ENCODE results near the gene KLHDC4. TPM values are rescaled to one million over a fixed set of nuclear protein-coding genes. Genes with fewer than 3 reads are reported as not detected.

Gene KLHDC4
- total and polyA plus RNA-seq, 2 of the 4 experiments (the other 2 are of a cell fraction), result 13.6 to 19.0 TPM

GRCh38 chr16:87688876-87689815 is 76.6 kb downstream of the KLHDC4 start:
- in situ Hi-C loops (cut with MboI; ENCODE audit: low sequenced_read_pairs) (no loop called here), intact Hi-C loops (cut with micrococcal nuclease) (no loop called here), dilution Hi-C loops (cut with HindIII; ENCODE audit: low sequenced_read_pairs, unreplicated experiment) (no loop called here)
- Histone ChIP-seq H2BK20ac (ENCODE audit: low read depth, low read length) (no peak overlapping the region), H3K56ac (ENCODE audit: extremely low read depth, insufficient read depth, low read length) (no peak overlapping the region), H4K20me1 (ENCODE audit: insufficient read depth, low read length) (no peaks in the 10 kb centered on the region), H3K4me3 (ENCODE audit: insufficient read depth, low read depth, low read length) (no peak overlapping the region), H2BK15ac (ENCODE audit: low read depth, low read length) (no peak overlapping the region), H3K79me1 (ENCODE audit: low read depth in 1 of 2, low read length in 2 of 2) (no peaks in the 10 kb centered on the region), H4K5ac (ENCODE audit: low read depth, low read length) (no peak overlapping the region), H3K23ac (ENCODE audit: low read depth, low read length) (no peak overlapping the region), H2AK5ac (ENCODE audit: low read depth, low read length) (no peak overlapping the region), H2BK5ac (ENCODE audit: low read depth, low read length, poor library complexity, severe bottlenecking) (no peak overlapping the region), H2AK9ac (replicated peaks; ENCODE audit: low read depth, low read length, poor library complexity) (no peak overlapping the region), H3K9ac (ENCODE audit: low read depth, low read length) (no peak overlapping the region), H3K27me3 (ENCODE audit: control insufficient read depth, insufficient read depth, low read length) (peaks cover 12% of the 10 kb centered on the region; the same call in 1 of the 2 replicates), H4K8ac (ENCODE audit: low read depth in 2 of 2, low read length in 2 of 2) (no peak overlapping the region), H3K9me3 (ENCODE audit: control insufficient read depth, insufficient read depth, low read length) (no peaks in the 10 kb centered on the region), H2BK120ac (ENCODE audit: low read depth, low read length) (no peak overlapping the region), H3K4me2 (ENCODE audit: low read depth, low read length) (no peak overlapping the region), H3K9me1 (ENCODE audit: insufficient read depth, low read length) (no peaks in the 10 kb centered on the region), H3K4ac (ENCODE audit: low read depth, low read length) (no peak overlapping the region), H4K91ac (ENCODE audit: insufficient read depth, low read depth, low read length) (no peak overlapping the region), H3K4me1 (ENCODE audit: control insufficient read depth, insufficient read depth, low read length) (no peaks in the 10 kb centered on the region), H3K14ac (replicated peaks; ENCODE audit: low read depth, low read length) (no peak overlapping the region), H3K36me3 (ENCODE audit: control insufficient read depth, insufficient read depth, low read length) (no peaks in the 10 kb centered on the region), H3K18ac (ENCODE audit: low read depth, low read length) (no peak overlapping the region), H2AFZ (replicated peaks; ENCODE audit: low read length, poor library complexity) (no peak overlapping the region), H3K27ac (ENCODE audit: insufficient read depth, low read length) (no peak overlapping the region)
- 93% methylated on average over 19 of the region's 45 CpGs; no CpG with 5 or more reads in 1 of the 2 experiments for WGBS, 2 experiments (ENCODE audit: extremely low coverage in 2 of 2, insufficient read length in 1 of 2)
- POLR2A ChIA-PET (ENCODE audit: unreplicated experiment), result no interaction called here
- BruUV-seq (replicated peaks), result no TSS peak
- DNase-seq (no peak), ATAC-seq (ENCODE audit: low read depth) (no peak)
- CTCF ChIA-PET, result interaction anchor here (0.5 to 0.7 kb wide), 2 partner anchors 13 to 60 kb away, joined by 3 to 7 read pairs; no protein-coding TSS in a partner anchor
- TF ChIP-seq CEBPB (IDR thresholded peaks at IDR 0.05; ENCODE audit: low read depth, low read length) (no peak), ELK1 (IDR thresholded peaks at IDR 0.05; ENCODE audit: borderline replicate concordance, low read depth, low read length) (no peak), FOS (IDR thresholded peaks at IDR 0.05; ENCODE audit: low read depth, low read length) (no peak), CHD1 (IDR thresholded peaks at IDR 0.05; ENCODE audit: low read depth, low read length) (no peak), POLR2A (IDR thresholded peaks at IDR 0.05; ENCODE audit: low read depth, low read length) (no peak), MAFK (IDR thresholded peaks at IDR 0.05; ENCODE audit: low read depth, low read length) (no peak), RAD21 (IDR thresholded peaks at IDR 0.05; ENCODE audit: low read length) (no peak), CTCF (conservative IDR thresholded peaks at IDR 0.05; ENCODE audit: low read depth, low read length) (no peak), SMC3 (IDR thresholded peaks at IDR 0.05; ENCODE audit: low read depth, low read length) (no peak), MAZ (IDR thresholded peaks at IDR 0.05; ENCODE audit: borderline replicate concordance, low read depth, low read length) (no peak), BHLHE40 (IDR thresholded peaks at IDR 0.05; ENCODE audit: low read depth, low read length) (no peak), RFX5 (IDR thresholded peaks at IDR 0.05; ENCODE audit: low read depth, low read length) (no peak)
- TF ChIP-seq, protein P1, sequence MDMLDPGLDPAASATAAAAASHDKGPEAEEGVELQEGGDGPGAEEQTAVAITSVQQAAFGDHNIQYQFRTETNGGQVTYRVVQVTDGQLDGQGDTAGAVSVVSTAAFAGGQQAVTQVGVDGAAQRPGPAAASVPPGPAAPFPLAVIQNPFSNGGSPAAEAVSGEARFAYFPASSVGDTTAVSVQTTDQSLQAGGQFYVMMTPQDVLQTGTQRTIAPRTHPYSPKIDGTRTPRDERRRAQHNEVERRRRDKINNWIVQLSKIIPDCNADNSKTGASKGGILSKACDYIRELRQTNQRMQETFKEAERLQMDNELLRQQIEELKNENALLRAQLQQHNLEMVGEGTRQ (IDR thresholded peaks at IDR 0.05; ENCODE audit: low read depth, low read length), result no peak

Measured in IMR-90 (cell line).